Vagina (tissue), 2 donors: ENCODE data around the gene KLB.

ENCODE experiments used
- CTCF ChIP-seq, 3 experiments: fragments of 450-650 bp in 2 of 3; fragments of 200-600 bp in 1 of 3; sonication (generic) in 1 of 3; IDR thresholded peaks; one replicate each; pipeline ENCODE4 v1.5.1; 2017 to 2019; ENCODE audit warnings: antibody characterized with exemption in 3 of 3, mild to moderate bottlenecking in 2 of 3, moderate library complexity in 2 of 3
- POLR2A ChIP-seq, 2 donors: fragments of 450-650 bp; IDR thresholded peaks; one replicate each; pipeline ENCODE4 v1.6.1; 2017; ENCODE audit warnings: antibody characterized with exemption in 2 of 2, mild to moderate bottlenecking in 2 of 2, moderate library complexity in 2 of 2
- POLR2AphosphoS5 ChIP-seq, 2 donors: sonication (generic); formaldehyde crosslinking; IDR thresholded peaks; one replicate each; pipeline ENCODE4 v1.9.0; 2017; ENCODE audit warnings: antibody characterized with exemption in 2 of 2, mild to moderate bottlenecking in 2 of 2, low read depth in 1 of 2; ENCODE audit not compliant: insufficient read depth in 1 of 2

GRCh38 chr4:39480251-39480650 lies 73.5 kb downstream of the KLB start:
- TF ChIP-seq CTCF (IDR thresholded peaks at IDR 0.05): no peak
- TF ChIP-seq POLR2A (IDR thresholded peaks at IDR 0.05): no peak
- TF ChIP-seq POLR2AphosphoS5 (IDR thresholded peaks at IDR 0.05; ENCODE audit: insufficient read depth in 1 of 2, low read depth in 1 of 2): no peak
